ENCODE data around the gene ABITRAM.

- TF ChIP-seq CTCF (IDR thresholded peaks at IDR 0.05) (no peak), POLR2A (IDR thresholded peaks at IDR 0.05) (no peak)
Measured at GRCh38 chr9:108950168-108950567, 16.0 kb downstream of the ABITRAM start.
